OCI-LY3 (cell line): ENCODE data around the gene FRMD4B.

Experiments
- EZH2phosphoT487 ChIP-seq: fragments of 200-600 bp; shearing (Covaris generic); IDR thresholded peaks from 2 replicates; pipeline ENCODE4 v1.6.1; 2018; ENCODE audit warnings: antibody characterized with exemption, mixed run types, low read depth
- TF ChIP-seq, protein P1 (sequence below): fragments of 200-600, 300-600 bp; sonication (generic); IDR thresholded peaks from 2 replicates; pipeline ENCODE4 v1.5.1; 2014; ENCODE audit warnings: antibody characterized with exemption, low read length, low read depth

DNA sequence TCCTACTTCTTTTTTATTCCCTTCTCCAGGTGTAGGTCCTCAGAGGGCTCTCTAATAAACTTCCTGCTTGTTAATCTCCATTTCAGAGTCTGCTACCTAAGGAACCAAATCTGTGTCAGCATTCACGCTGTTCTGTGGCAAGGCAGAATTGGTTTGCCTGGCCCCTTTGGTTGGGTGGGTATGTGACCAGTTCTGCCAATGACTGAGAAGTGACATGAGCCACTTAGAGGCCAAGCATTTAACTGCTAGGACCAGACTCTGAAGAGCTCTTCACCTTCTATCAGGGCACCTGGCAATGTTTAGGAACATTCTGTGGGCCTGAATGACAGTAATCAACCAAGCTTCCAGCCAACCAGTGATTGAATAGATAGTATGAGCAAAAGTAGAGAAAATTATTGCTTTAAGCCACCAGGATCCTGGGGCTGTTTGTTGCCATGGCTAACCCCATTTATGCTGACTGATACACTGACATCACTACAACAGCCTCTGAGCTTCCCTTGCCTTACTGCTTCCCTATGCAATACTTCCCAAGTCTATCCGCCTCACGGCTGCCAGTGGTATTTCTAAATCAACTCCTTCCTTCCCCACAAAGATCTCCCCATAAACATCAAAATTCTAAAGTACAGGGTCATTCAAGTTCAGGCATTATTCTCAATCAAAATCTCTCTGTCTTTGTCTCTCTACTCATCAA lies 7.6 kb downstream of the FRMD4B start:
- TF ChIP-seq EZH2phosphoT487: no peak
- TF ChIP-seq, protein P1, sequence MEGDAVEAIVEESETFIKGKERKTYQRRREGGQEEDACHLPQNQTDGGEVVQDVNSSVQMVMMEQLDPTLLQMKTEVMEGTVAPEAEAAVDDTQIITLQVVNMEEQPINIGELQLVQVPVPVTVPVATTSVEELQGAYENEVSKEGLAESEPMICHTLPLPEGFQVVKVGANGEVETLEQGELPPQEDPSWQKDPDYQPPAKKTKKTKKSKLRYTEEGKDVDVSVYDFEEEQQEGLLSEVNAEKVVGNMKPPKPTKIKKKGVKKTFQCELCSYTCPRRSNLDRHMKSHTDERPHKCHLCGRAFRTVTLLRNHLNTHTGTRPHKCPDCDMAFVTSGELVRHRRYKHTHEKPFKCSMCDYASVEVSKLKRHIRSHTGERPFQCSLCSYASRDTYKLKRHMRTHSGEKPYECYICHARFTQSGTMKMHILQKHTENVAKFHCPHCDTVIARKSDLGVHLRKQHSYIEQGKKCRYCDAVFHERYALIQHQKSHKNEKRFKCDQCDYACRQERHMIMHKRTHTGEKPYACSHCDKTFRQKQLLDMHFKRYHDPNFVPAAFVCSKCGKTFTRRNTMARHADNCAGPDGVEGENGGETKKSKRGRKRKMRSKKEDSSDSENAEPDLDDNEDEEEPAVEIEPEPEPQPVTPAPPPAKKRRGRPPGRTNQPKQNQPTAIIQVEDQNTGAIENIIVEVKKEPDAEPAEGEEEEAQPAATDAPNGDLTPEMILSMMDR: no peak
